BE2C (cell line): Measurements from ENCODE around the gene SLC7A10.

Experiments used
- DNase-seq: peaks from one replicate; pipeline ENCODE4 v3.0.0-alpha.2; 2020
- H3K27me3 ChIP-seq: fragments of 250-450 bp; sonication (Bioruptor Pico); 2 replicates; pipeline ENCODE4 v1.5.1; 2020; ENCODE audit warnings: mild to moderate bottlenecking
- H3K36me3 ChIP-seq: fragments of 250-450 bp; sonication (Bioruptor Pico); 2 replicates; pipeline ENCODE4 v1.5.1; 2020; ENCODE audit warnings: mild to moderate bottlenecking
- H3K4me1 ChIP-seq: fragments of 250-450 bp; sonication (Bioruptor Pico); 2 replicates; pipeline ENCODE4 v1.5.1; 2020
- H3K4me3 ChIP-seq: 2 replicates; pipeline ENCODE4 v1.5.1; 2011; ENCODE audit warnings: low read depth, low read length
- H3K9me3 ChIP-seq: fragments of 250-450 bp; sonication (Bioruptor Pico); 2 replicates; pipeline ENCODE4 v1.5.1; 2020
- CTCF ChIP-seq: IDR thresholded peaks from 2 replicates; pipeline ENCODE4 v1.5.1; 2012; ENCODE audit warnings: mild to moderate bottlenecking, low read depth, low read length

SLC7A10 gene

DNA sequence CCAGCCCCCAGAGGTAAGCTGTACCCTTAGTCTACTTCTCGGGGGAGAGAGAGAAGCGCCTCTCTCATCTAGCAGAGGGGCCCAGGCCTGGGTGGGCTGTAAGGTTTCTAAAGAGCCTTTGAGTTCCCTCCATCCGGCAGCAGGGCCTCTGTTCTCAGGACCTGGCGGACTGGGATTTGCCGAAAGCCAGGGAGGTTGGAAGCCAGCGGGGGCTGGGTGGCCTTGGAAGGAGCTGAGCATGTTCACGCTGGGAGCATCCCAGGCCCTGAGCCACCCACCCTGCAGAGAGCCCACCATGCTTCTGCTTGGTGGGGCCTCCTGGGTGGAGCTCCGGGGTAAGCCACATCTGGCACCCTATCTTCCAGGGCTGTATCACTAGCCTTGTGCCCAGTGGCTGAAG, 7.8 kb downstream of the SLC7A10 start:
- H3K4me1 ChIP-seq = no peaks in the 10 kb centered on the region
- DNase-seq = no peak
- TF ChIP-seq CTCF = no peak
- no peak overlapping the region for H3K4me3 ChIP-seq
- no peaks in the 10 kb centered on the region for H3K36me3 ChIP-seq
- no peaks in the 10 kb centered on the region for H3K9me3 ChIP-seq
- no peaks in the 10 kb centered on the region for H3K27me3 ChIP-seq

DNA sequence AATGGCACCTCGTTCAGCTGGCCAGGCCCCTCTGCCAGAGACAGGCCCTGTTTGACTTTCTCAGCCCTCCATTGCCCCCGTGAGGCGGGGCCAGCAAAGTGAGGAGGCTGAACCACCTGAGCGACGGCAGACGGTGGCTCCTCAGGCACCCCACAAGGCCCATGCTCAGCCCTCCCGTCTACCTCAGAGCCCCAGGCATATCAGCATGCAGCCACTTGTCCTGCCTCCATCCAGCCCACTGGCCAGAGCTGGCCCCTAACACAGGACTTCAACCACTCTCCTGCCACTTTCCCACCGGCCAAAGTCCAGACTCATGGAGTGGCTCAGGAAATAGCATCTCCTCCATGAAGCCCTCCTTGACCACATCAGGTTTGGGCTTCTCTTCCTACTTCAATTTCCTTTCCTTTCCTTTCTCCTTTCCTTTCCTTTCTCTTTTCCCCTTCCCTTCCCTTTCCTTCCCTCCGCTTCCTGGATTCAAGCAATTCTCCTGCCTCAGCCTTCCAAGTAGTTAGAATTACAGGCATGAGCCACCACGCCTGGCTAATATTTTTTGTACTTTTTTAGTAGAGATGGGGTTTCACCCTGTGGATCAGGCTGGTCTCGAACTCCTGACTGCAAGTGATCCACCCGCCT, 9.3 kb downstream of the SLC7A10 start:
- Histone ChIP-seq H3K4me3 (no peak overlapping the region), H3K4me1 (no peaks in the 10 kb centered on the region), H3K27me3 (no peaks in the 10 kb centered on the region), H3K9me3 (no peaks in the 10 kb centered on the region), H3K36me3 (no peaks in the 10 kb centered on the region)
- DNase-seq = no peak
- no peak for TF ChIP-seq CTCF

DNA sequence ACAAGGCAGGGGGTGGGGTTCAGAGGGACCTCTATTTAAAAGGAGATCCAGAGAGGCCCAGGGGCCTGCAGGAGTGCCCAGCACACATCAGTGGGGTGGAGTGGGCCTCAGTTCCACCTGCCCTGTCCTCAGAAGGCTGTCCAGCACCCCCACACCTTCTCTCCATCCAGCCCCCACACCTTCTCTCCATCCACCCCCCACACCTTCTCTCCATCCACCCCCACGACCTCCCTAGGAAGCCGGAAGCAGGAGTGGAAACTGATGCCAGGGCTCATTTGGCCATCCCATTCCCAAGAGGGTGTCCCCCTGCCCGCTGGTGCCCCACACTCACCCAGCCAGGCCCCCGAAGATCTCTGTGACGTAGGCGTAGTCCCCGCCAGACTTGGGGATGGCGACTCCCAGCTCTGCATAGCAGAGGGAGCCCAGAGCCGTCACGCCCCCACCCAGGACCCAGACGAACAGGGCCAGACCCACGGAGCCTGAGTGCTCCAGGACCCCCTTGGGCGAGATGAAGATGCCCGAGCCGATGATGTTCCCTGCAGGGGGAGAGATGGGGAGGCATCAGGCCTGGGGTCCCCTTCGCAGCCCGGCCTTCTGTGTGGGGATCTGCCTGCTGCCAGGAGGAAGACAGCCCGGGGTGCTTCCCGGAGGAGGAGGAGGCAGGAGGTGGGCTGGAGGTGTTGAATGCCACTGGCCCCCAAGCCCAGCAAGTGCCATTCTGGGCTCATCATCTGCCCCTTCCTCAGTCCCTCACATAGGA, 10.0 kb downstream of the SLC7A10 start:
- H3K36me3 ChIP-seq = no peaks in the 10 kb centered on the region
- H3K9me3 ChIP-seq = no peaks in the 10 kb centered on the region
- no peak for DNase-seq
- TF ChIP-seq CTCF = no peak
- no peaks in the 10 kb centered on the region for H3K27me3 ChIP-seq
- no peaks in the 10 kb centered on the region for H3K4me1 ChIP-seq
- no peak overlapping the region for H3K4me3 ChIP-seq

DNA sequence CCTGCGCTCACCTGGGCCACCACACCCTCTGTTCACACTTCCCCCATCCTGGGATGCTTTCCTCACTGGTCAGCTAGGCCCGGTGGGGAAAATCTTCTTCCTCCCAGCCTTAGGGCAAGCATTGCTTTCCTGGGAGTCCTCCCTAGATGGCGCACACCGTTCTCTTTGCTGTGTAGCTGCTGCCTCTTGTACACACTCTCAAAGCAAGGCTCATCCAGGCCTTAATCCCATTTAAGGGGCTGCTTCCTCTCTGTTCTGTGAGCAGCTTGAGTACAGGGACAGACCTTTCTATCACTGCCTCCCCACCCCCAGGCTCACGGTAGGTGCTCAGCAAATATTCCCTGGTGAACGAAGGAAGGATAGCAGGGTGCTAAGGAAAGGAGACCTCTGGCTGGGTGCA, 11.1 kb downstream of the SLC7A10 start:
- Histone ChIP-seq H3K27me3 (no peaks in the 10 kb centered on the region), H3K4me1 (no peaks in the 10 kb centered on the region), H3K9me3 (no peaks in the 10 kb centered on the region), H3K36me3 (no peaks in the 10 kb centered on the region), H3K4me3 (no peak overlapping the region)
- DNase-seq = peak; percentile 47
- TF ChIP-seq CTCF = peak; percentile 48

DNA sequence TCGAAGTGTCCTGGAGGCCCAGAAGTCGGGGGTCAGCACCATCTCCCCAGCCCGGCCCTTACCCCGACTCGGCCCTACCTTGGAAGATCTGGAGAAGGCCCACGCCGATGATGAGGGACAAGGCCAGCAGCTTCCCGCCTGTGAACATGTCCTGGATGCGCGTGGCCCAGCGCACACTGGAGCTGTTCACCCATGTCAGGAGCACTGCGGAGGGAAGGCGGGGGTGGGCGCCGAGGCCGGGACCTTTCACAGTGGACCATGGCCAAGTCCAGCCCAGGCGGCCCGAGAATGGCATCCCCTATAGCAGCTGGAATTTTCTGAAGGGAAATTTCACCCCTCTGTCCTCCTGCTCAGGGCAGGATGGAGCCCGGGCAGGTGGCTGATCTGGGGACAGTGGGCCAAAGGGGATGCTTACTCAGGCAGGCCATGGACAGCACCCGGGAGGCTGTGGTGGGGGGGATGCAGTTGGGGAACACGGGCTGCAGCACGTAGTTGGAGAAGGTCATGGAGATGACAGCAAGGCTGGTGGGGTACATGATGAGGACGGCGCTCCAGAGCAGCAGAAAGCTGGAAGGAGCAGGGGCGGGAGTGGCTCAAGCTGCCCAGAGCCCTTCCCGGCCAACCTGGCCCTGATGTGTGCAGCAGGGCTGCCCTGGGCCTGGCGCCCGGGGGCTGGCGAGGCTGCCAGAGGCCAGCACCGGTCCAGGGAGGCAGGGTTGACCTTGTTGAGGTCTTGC, 13.0 kb downstream of the SLC7A10 start:
- Histone ChIP-seq H3K27me3 (no peaks in the 10 kb centered on the region), H3K36me3 (no peaks in the 10 kb centered on the region), H3K9me3 (no peaks in the 10 kb centered on the region), H3K4me1 (no peaks in the 10 kb centered on the region), H3K4me3 (no peak overlapping the region)
- DNase-seq = peak; percentile 8
- TF ChIP-seq CTCF = no peak
